Gastrocnemius medialis (tissue), 4 donors: ENCODE data around the gene KIF18B. TPM values are rescaled to one million over a fixed set of nuclear protein-coding genes. Genes with fewer than 3 reads are reported as not detected.
A peak's percentile ranks its signal among the peaks of the same experiment; 100 is the strongest.

Experiments used
- ATAC-seq, 2 donors: fragments of 150-250 bp; one replicate each; pipeline ENCODE4 v1.9.1; 2016
- DNase-seq, 2 donors: peaks; one replicate each; pipeline ENCODE4 v3.0.0-alpha.2; 2019
- H3K27ac ChIP-seq, 4 donors: fragments of 200-600 bp; sonication (generic); 1 replicate in 1 of 4; 2 replicates in 3 of 4; pipeline ENCODE4 v1.5.1; 2016 to 2018; ENCODE audit warnings: mild to moderate bottlenecking in 2 of 4, moderate library complexity in 1 of 4
- H3K27me3 ChIP-seq, 3 donors: fragments of 200-600 bp; sonication (generic) in 2 of 3; 1 replicate in 1 of 3; 2 replicates in 2 of 3; pipeline versions ENCODE4 v1.5.1 to v1.6.0; 2016 to 2019; ENCODE audit warnings: mild to moderate bottlenecking in 1 of 3, moderate library complexity in 1 of 3
- H3K36me3 ChIP-seq, 2 donors: fragments of 200-600 bp; sonication (generic) in 1 of 2; one replicate each; pipeline ENCODE4 v1.5.1; 2017 to 2018
- H3K4me1 ChIP-seq, 2 donors: fragments of 200-600 bp; sonication (generic) in 1 of 2; one replicate each; pipeline ENCODE4 v1.5.1; 2016 to 2017; ENCODE audit warnings: mild to moderate bottlenecking in 2 of 2
- H3K4me3 ChIP-seq, 4 donors: fragments of 200-600 bp; sonication (generic) in 3 of 4; 1 replicate in 1 of 4; 2 replicates in 3 of 4; pipeline ENCODE4 v1.5.1; 2016 to 2019; ENCODE audit warnings: mild to moderate bottlenecking in 2 of 4
- H3K9me3 ChIP-seq, 3 donors: fragments of 200-600 bp; sonication (generic) in 2 of 3; 1 replicate in 1 of 3; 2 replicates in 2 of 3; pipeline ENCODE4 v1.5.1; 2016 to 2019
- POLR2A ChIP-seq, 2 donors: fragments of 450-650 bp; IDR thresholded peaks; one replicate each; pipeline ENCODE4 v1.6.1; 2017; ENCODE audit warnings: antibody characterized with exemption in 2 of 2, mild to moderate bottlenecking in 2 of 2, moderate library complexity in 2 of 2
- in situ Hi-C, 4 donors: fragments of 200-750 bp; cut with MboI; loops; one replicate each; pipeline versions ENCODE4 v1.15.0 to v1.8.0; 2017; ENCODE audit warnings: low sequenced_read_pairs in 4 of 4
- intact Hi-C: fragments of 100-400 bp; cut with DNase I; formaldehyde crosslinking; loops from one replicate; pipeline ENCODE4 v1.15.1; 2023; ENCODE audit warnings: low total_unique reads
- total RNA-seq, 4 donors: library from RNA; depleted of rRNA; stranded (reverse); fragments of >200 nt; gene quantifications; one replicate each; pipeline versions ENCODE4 v1.1.0 to v1.2.3, GENCODE V29; 2016
- TF ChIP-seq, protein P1 (sequence below), 5 experiments: fragments of 450-650 bp in 3 of 5; fragments of 200-600 bp in 2 of 5; sonication (generic) in 2 of 5; IDR thresholded peaks in 4 of 5; conservative IDR thresholded peaks in 1 of 5; 1 replicate in 4 of 5; 2 replicates in 1 of 5; pipeline ENCODE4 v1.5.1; 2016 to 2019; ENCODE audit warnings: antibody characterized with exemption in 5 of 5, mild to moderate bottlenecking in 3 of 5, moderate library complexity in 3 of 5

KIF18B gene
- total RNA-seq, 4 donors from 2014 or later: 0.09 to 1.7 TPM; not detected in 2

DNA sequence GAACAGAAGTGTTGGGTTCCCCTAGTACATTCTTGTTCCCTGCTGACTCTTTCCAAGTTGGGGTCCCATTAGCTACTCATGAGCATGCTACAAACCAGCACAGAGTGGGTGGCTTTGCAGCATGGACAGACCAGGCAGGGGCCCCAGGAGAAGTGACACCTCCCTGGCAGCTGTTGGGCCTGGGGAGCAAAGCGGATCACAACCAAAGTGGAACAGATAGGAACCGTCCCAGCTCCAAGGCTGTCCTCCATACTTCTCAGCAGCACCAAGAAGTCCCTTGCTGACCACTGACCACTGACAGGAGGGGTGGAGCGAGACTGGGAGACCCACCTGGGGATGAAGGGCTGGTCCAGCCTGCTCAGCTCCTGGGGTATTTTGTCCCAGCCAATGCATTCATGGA is 19.9 kb downstream of the KIF18B start:
- TF ChIP-seq, protein P1, sequence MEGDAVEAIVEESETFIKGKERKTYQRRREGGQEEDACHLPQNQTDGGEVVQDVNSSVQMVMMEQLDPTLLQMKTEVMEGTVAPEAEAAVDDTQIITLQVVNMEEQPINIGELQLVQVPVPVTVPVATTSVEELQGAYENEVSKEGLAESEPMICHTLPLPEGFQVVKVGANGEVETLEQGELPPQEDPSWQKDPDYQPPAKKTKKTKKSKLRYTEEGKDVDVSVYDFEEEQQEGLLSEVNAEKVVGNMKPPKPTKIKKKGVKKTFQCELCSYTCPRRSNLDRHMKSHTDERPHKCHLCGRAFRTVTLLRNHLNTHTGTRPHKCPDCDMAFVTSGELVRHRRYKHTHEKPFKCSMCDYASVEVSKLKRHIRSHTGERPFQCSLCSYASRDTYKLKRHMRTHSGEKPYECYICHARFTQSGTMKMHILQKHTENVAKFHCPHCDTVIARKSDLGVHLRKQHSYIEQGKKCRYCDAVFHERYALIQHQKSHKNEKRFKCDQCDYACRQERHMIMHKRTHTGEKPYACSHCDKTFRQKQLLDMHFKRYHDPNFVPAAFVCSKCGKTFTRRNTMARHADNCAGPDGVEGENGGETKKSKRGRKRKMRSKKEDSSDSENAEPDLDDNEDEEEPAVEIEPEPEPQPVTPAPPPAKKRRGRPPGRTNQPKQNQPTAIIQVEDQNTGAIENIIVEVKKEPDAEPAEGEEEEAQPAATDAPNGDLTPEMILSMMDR (IDR thresholded peaks at IDR 0.05 in 4 of 5, conservative IDR thresholded peaks at IDR 0.05 in 1 of 5): no peak
- no peak for TF ChIP-seq POLR2A (IDR thresholded peaks at IDR 0.05)
- intact Hi-C loops: no loop called here
- Histone ChIP-seq H3K4me1 (peaks cover 0 to 6% of the 10 kb centered on the region in 2 donors), H3K27ac (no peak overlapping the region), H3K36me3 (no peaks in the 10 kb centered on the region), H3K4me3 (no peak overlapping the region), H3K27me3 (no peaks in the 10 kb centered on the region), H3K9me3 (no peaks in the 10 kb centered on the region)
- ATAC-seq: no peak
- in situ Hi-C loops: loop anchor here in 3 of 4 donors (5.0 to 10.0 kb wide), 4 partner anchors 85 to 177 kb away; no protein-coding TSS in a partner anchor
- no peak for DNase-seq

DNA sequence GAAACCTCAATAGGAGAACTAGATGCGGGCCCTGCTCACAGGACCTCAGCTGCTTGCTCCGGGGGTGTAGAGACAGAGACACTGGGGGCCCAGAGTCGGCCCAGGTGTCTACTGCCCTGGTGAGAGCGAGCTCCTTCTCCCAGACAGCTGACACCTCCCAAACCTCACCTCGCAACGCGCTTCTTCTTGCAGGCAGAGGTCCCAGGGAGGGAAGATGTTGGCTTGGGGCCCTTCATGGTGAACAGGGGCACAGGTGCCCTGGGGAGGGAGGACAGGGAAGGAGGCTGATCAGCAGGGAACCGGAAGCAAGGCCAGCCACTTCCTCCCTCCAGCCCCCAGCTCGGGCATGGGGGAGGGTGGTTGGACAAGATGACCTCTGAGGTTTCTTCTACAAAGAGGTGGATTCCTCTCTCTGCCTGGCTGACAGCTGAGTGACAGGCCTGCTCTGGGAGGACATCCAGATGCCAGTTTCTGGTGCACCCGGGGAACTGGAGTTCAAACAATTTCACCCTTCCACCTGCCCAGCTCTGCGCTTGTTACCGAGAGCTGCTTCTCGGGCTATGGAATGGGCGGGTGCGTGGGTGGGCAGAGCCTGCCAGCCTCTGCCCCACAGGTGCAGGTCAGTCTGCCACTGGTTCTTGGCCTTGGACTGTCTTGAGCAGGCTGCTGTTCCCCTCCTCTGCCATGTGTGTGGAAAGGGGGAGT is 20.6 kb downstream of the KIF18B start:
- no peak for TF ChIP-seq POLR2A (IDR thresholded peaks at IDR 0.05)
- TF ChIP-seq, protein P1 (IDR thresholded peaks at IDR 0.05 in 4 of 5, conservative IDR thresholded peaks at IDR 0.05 in 1 of 5): no peak
- Histone ChIP-seq H3K27ac (no peak overlapping the region), H3K4me1 (peaks cover 0 to 6% of the 10 kb centered on the region in 2 donors), H3K4me3 (no peak overlapping the region), H3K36me3 (no peaks in the 10 kb centered on the region), H3K9me3 (no peaks in the 10 kb centered on the region), H3K27me3 (no peaks in the 10 kb centered on the region)
- in situ Hi-C loops: loop anchor here in 3 of 4 donors (5.0 to 10.0 kb wide), 4 partner anchors 85 to 178 kb away; no protein-coding TSS in a partner anchor
- DNase-seq (peak in 1 of 2 donors; percentile 5), ATAC-seq (no peak)
- intact Hi-C loops: no loop called here

DNA sequence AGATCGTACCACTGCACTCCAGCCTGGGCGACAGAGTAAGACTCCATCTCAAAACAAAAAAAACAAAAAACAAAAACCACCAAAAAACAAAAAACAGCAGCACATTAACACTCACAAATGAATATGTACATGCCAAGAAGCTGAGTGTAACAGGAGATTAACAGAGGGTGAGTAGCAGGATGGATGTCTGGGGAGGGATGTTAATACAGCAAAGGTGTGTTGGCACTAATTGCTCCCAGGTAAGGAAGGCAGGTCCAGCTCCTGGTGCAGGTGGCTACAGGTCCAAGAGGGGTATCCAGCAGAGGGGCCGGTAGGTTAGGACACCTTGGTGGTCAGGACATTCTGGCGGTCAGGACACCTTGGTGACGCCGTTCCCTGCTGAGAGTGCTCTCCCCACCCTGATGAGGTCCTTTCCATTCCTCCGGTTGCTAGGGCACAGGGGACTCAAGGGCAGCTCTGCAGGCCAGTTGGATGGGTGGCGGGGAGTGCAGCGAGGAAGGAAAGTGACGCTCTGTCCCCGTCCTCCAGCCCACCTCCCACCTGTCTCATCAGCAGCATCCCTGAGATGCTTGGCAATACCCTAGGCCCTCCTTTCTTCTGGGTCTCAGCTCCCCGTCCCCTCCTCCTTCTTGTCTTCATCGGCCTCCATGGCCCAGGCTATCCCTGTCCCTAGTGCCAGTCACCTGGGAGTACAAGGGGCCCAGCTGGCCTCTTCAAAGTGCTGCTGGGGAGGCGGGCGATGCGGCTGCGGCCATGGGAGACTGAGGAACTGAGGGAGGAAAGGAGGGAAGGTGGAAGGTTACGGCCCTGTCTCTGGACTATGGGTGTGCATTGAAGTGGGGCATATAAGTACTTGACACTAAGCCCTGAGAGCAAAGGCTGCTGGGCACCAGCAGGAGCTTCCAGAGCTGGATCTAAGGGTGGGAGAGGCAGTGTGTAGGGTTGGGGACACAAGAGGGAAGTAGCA is 21.6 kb downstream of the KIF18B start:
- DNase-seq: peak in 1 of 2 donors; percentile 5
- in situ Hi-C loops: loop anchor here in 3 of 4 donors (5.0 to 10.0 kb wide), 4 partner anchors 86 to 179 kb away; no protein-coding TSS in a partner anchor

DNA sequence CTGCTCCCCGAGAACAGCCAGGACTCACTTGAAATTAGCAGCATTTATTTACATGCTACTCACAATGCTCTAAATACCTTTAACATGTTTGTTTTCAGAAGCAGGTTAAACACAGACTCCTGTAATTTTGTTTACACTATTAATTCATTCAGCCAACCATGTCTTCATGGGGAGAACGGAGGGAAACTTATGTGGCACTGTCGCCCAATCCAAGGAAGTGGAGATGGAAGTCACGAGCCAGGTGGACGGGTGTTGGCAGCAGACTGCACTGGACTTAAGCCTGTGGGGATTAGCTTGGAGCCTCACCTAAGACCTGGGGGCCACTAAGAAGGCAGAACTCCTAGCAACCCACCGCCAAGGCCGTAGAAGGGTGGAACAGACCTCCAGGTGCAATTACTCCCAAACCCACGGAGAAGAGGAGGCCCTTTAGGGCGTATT is 23.4 kb downstream of the KIF18B start:
- in situ Hi-C loops: loop anchor here in 3 of 4 donors (10.0 to 25.0 kb wide), 4 partner anchors 91 to 213 kb away; partner anchors contain the start of genes ACBD4 (in 1 of the 3), HEXIM1 (in 1 of the 3) and PLCD3 (in 1 of the 3)
- DNase-seq: peak in 1 of 2 donors; percentile 4

More for the DNA sequence above, 21.6 kb downstream of the KIF18B start:
- Histone ChIP-seq H3K36me3 (no peaks in the 10 kb centered on the region), H3K4me1 (peaks cover 0 to 6% of the 10 kb centered on the region in 2 donors), H3K9me3 (no peaks in the 10 kb centered on the region), H3K27me3 (no peaks in the 10 kb centered on the region), H3K4me3 (no peak overlapping the region), H3K27ac (no peak overlapping the region)
- no peak for ATAC-seq
- intact Hi-C loops: no loop called here
- TF ChIP-seq POLR2A (IDR thresholded peaks at IDR 0.05): no peak
- TF ChIP-seq, protein P1 (IDR thresholded peaks at IDR 0.05 in 4 of 5, conservative IDR thresholded peaks at IDR 0.05 in 1 of 5): no peak

More for the DNA sequence above, 23.4 kb downstream of the KIF18B start:
- H3K27me3 ChIP-seq: no peaks in the 10 kb centered on the region
- no peak overlapping the region for H3K27ac ChIP-seq
- no peak for ATAC-seq
- intact Hi-C loops: no loop called here
- TF ChIP-seq, protein P1 (IDR thresholded peaks at IDR 0.05 in 4 of 5, conservative IDR thresholded peaks at IDR 0.05 in 1 of 5): no peak
- no peak for TF ChIP-seq POLR2A (IDR thresholded peaks at IDR 0.05)
- no peak overlapping the region for H3K4me3 ChIP-seq
- no peaks in the 10 kb centered on the region for H3K36me3 ChIP-seq
- H3K4me1 ChIP-seq: peaks cover 0 to 3% of the 10 kb centered on the region in 2 donors
- H3K9me3 ChIP-seq: no peaks in the 10 kb centered on the region
